PC-3 (cell line): ENCODE data around the gene APOD.
"Not testable (repeated sequence)": the region's sequence is repeated elsewhere in the genome, so short reads cannot be mapped to it uniquely, and the experiment has no call there.

Experiments
- CTCF ChIP-seq: fragments of 300-600 bp; sonication (generic); conservative IDR thresholded peaks from 2 replicates; pipeline ENCODE4 v1.5.1; 2017; ENCODE audit warnings: antibody characterized with exemption, low read depth, mild to moderate bottlenecking, low read length
- EZH2 ChIP-seq: fragments of 300-600 bp; sonication (generic); IDR thresholded peaks from one replicate; pipeline ENCODE4 v1.6.1; 2017; ENCODE audit warnings: antibody characterized with exemption, mild to moderate bottlenecking, low read length; ENCODE audit not compliant: unreplicated experiment

DNA sequence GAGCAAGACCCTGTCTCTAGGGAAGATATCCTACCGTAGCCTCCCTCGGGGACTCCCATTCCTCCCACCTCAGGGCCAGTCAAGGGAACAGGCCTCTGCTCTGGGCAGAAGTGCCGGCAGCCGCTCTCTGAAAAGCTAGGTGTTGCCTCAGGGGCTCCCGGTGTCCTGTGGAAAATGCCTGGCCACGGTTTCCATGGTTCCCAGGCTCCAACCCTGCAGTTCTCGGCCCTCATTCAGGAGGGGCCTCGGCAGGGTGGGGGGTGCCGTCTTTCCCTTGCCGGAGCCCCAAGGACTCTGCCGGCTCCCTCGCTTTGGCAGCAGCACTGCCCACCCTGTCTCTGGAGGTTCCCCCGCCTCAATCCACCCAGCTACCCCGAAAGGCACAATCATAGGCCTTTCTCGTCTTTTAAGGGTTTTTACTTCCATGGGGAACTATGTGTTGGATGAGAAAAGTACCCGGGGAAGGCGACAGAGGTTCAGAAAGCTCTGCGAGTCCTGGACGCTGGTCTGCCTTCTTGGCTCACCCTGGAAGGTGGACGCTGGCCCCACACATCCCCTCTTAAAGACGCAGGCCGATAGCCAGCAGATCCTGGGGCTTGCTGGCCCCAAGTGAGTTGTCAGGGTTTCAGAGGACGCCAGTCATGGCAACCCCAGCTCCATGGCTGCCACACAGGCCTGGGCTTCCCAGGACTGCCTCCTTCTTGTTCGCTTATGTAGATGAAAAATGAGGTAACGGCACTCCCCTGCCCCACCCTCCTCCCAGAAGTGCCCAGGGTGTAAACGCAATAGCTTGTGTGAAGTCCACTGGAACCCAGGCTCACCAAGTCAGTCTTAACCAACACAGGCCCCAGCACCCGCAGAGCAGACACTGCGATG lies 34.3 kb upstream of the APOD start:
- TF ChIP-seq CTCF, EZH2: not testable (repeated sequence)
